GM18858 (cell line): ENCODE measurements around the gene AQP1.

ENCODE experiments used
- ATAC-seq: cut with Tn5 transposase; IDR thresholded peaks from one replicate; pipeline ENCODE4 v1.9.1; 2021; ENCODE audit not compliant: unreplicated experiment

AQP1 gene

GRCh38 chr7:30905078-30906012, 6.3 kb upstream of the AQP1 start:
- ATAC-seq, result no peak

- no peak for ATAC-seq
Observed at GRCh38 chr7:30906014-30906413, 5.6 kb upstream of the AQP1 start.

- ATAC-seq, result no peak
Observed at GRCh38 chr7:30906515-30907240, 5.0 kb upstream of the AQP1 start.

- no peak for ATAC-seq
Observed at GRCh38 chr7:30907527-30908267, 4.0 kb upstream of the AQP1 start.

GRCh38 chr7:30908681-30909080, 3.0 kb upstream of the AQP1 start:
- ATAC-seq, result no peak

GRCh38 chr7:30909431-30909830, 2.2 kb upstream of the AQP1 start:
- no peak for ATAC-seq

- no peak for ATAC-seq
Observed at GRCh38 chr7:30910411-30911073, 1.1 kb upstream of the AQP1 start.

GRCh38 chr7:30911133-30911532, 520 bp upstream of the AQP1 start:
- ATAC-seq, result no peak

GRCh38 chr7:30912021-30912730, 523 bp downstream of the AQP1 start:
- ATAC-seq, result no peak

- no peak for ATAC-seq
Observed at GRCh38 chr7:30912731-30912985, 1.0 kb downstream of the AQP1 start.

GRCh38 chr7:30912986-30913811, 1.5 kb downstream of the AQP1 start:
- ATAC-seq, result no peak

- no peak for ATAC-seq
Observed at GRCh38 chr7:30913821-30914515, 2.3 kb downstream of the AQP1 start.

- ATAC-seq, result no peak
Observed at GRCh38 chr7:30914596-30914995, 2.9 kb downstream of the AQP1 start.

- ATAC-seq, result no peak
Observed at GRCh38 chr7:30915005-30915601, 3.5 kb downstream of the AQP1 start.

- no peak for ATAC-seq
Observed at GRCh38 chr7:30915751-30916150, 4.1 kb downstream of the AQP1 start.

- no peak for ATAC-seq
Observed at GRCh38 chr7:30916255-30916654, 4.6 kb downstream of the AQP1 start.

- ATAC-seq, result no peak
Observed at GRCh38 chr7:30916767-30917166, 5.1 kb downstream of the AQP1 start.

GRCh38 chr7:30917216-30917893, 5.7 kb downstream of the AQP1 start:
- ATAC-seq, result no peak
